ENCODE data around the gene PTTG1.

GRCh38 chr5:160423099-160423498 lies 1.4 kb downstream of the PTTG1 start:
- TF ChIP-seq CTCF (IDR thresholded peaks at IDR 0.05) (no peak), EP300 (IDR thresholded peaks at IDR 0.05; ENCODE audit: borderline replicate concordance in 1 of 2, low read depth in 1 of 2, low read length in 1 of 2) (no peak), MXI1 (IDR thresholded peaks at IDR 0.05; ENCODE audit: low read depth, low read length) (no peak)

All from SK-N-SH (cell line).